Ammon's horn (tissue), 1 donor: Measurements from ENCODE around the gene TLE3.

Source experiments
- DNase-seq: peaks from one replicate; pipeline ENCODE4 v3.0.0-alpha.2; 2016; ENCODE audit warnings: low spot score

TLE3 gene

DNA sequence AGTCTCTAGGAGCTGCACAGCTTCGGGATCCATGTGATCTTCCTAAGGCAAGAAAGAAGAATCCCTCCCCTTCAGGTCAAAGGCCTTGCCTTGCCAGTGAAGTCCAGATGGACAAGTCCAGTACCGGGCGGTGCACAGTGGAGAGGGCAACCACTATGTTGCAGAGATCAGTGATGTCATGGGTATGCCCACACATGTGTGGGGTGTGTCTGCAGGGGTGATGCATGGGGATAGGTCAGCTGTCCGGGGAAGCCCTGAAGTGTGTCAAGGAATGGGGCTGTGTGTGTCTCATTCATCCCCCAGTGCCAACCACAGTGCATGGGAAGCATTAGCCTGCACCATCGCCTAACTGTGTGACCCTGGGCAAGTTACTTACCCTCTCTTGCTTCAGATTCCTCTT is 66.5 kb downstream of the TLE3 start:
- DNase-seq, result no peak

DNA sequence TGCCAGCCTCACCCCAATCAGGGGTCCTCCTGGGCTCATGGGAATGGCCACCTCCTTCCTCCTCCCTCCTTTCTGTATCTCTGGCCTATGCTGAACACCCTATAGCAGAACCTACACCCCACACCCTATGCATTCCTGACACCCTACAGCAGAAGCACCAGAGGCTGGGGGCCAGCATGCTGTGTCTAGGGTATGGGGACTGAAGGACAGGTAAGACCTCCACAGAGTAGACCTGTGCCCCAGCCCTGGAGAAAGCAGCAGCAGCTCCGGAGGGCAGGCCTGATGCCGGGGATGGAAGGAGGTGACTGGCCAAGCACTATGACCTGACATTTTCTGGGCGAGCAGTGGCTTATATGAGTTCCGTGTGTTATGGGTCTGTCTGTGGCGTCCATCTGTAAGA is 66.9 kb downstream of the TLE3 start:
- DNase-seq, result no peak

DNA sequence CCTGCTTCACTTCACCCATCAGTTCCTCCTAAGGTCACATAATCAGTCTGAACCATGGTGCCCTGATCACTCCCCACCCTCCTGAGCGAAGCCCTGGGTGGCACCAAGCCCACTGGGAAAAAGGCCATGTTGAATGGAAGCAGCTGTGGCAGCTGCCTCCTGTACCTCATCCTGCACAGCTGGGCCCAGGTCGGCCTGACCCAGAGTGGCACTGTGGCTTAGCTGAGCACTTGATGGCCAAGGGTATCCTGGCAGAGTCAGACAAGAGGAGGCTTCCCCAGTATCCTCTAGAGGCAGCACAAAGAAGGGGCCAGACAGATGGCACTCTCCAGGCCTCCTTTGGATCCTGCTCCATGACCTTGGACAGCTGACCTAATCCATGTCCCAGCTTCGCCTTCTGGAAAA is 68.4 kb downstream of the TLE3 start:
- no peak for DNase-seq

DNA sequence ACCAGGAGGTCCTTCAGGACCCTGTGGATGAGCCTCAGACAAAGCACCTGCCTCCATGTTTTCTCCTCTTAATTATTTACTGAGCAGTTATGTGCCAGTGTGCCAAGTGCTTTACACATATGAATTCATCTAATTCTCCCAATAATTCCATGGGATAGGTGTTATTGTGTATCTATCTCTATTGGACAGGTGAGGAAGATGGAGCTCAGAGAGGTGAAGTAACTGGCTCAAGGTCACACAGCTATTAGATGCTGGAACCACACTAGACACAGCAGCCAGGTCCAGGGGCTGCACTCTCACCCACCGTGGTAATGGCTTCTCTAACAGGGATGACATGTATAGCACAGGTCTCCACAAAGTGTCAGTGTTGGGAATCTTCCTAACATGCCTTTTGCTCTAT is 70.2 kb downstream of the TLE3 start:
- no peak for DNase-seq

DNA sequence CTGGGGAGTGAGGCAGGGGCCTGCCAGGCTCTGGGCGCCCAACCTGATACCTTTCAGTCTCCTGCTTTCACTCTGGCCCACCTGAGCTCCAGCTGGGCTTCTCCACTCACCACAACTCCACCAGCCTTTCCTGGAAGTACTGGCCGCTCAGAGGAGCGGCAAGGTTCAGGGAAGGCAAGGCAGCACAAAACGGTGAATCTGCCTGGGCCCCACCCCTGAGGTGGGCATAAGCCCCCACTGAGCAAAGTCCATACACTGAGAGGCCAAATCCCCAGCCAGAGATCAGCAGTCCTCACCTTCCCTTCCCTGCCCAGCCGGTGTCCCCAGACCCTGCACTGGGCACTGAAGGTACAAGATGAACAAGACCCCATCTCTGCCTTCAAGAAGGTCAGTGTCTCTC is 70.7 kb downstream of the TLE3 start:
- no peak for DNase-seq

DNA sequence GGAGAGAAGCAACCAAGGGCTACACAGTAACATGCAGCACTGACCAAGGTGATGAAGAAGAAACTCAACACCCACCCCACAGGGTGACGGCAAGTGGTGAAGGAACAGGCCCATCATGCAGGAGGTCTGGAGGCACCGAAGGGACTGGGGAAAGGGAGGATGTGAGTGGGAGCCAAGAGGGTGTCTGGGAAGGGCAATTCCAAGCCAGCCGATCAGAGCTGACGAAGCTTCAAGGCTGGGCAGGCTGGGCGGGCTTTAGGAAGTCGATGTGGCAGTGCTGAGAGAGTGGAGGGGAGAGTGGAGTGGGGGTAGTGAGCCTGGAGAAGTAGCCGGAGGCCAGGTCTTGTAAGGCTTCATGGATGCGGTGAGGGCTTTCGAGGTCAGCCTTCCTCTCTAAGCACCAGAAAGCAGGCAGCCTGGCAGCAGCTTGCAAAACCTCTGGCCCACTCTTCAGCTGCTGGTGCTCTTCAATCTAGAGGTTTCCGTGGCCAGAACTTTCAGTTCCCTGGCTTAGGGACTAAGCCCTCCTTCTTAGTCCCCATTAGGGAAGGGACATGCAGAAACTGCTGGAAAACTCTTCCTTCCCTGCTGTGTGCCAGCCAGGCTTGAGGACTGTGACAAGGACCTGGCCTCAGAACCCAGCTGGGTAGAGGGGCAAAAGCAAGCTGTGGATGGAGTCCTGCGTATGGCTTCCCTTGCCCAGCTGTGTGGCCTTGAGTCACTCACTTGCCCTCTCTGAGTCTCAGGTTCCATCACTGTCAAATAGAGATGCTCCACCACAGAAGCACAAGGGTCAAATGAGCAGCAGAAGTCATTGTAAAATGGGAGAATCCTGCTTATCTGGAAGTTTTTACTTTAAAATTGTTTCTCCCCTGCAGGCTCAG is 72.1 kb downstream of the TLE3 start:
- peak; percentile 25 for DNase-seq

DNA sequence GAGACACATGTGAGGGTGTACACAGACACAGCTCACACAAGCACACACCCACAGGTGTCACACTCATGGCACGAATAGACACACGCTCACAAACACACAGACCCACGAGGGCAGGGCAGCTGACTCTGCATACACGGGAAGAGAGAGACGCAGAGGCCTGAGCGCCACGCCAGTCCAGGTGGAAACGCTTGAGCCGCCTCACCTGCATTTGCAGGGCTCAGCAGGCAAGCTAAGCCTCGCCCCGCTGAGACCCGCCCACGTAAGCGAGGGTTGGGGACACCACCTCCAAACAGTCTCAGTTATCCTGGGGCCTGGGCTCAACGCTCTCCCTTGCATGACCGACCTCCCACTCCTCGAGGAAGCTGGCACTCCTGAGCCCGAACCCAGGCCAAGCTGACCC is 73.2 kb downstream of the TLE3 start:
- no peak for DNase-seq

DNA sequence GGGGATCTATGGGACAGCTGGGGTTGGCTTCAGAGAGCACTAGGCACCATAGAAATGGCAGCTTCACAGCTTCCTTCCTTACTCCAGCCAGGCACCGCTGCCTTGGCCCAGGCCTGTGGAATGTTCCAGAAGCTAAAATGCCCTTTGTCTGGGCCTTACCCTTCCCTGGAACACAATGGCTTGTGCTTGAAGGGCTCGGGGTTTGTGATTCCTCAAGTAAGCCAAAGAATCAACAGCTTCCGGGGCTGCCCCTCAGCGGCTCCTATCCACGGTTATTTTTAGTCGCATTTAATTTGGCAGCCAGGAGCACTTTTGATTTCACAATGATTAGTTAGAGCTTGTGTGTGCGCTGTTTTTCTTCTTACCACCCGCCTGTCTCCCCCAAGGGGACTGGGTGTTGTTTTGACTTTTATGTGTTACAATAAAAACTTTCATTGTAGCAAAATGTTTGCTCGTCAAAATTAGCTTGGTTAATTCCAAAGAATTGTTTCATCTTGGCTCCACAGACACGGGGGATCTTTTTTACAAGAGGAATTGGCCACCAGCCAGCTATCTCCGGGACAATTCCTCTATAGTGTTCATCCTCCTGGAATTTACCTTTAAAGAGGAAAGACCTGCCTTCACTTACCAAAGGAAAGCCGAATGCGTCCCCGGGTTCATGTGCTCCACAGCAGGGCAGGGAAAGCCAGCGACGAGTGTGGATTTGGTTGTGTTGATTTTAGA is 73.8 kb downstream of the TLE3 start:
- peak; percentile 51 for DNase-seq

DNA sequence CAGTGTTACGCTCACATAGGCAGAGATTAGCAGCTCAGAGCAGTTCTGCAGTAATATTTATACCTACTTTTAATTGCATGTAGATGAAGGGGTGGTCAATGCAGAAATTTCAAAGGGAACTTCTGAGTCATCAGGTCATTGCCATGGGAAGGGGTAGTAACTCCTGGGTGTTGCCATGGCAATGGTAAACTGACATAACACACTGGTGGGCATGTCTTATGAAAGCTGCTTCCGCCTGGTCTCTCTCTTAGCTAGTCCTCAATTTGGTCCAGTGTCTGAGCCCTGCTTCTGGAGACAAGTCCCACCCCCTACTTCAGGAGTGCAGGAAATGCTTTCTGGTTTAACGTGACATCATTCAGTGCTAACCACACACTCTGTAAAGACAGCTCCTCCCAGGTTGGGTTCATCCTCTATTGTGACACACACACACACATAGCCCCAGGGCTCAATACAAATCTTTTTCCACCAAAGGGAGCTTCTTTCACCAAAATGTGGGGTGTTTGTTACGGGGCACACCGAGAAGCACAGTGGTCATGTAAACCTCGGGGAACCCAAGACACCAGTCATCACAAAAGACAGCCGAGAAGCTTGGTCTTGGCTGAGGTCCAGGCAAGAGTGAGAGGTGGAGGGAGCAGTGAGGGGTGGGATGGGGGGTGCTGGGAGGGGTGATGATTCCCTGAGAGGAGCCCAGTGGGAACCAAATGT is 74.5 kb downstream of the TLE3 start:
- no peak for DNase-seq

DNA sequence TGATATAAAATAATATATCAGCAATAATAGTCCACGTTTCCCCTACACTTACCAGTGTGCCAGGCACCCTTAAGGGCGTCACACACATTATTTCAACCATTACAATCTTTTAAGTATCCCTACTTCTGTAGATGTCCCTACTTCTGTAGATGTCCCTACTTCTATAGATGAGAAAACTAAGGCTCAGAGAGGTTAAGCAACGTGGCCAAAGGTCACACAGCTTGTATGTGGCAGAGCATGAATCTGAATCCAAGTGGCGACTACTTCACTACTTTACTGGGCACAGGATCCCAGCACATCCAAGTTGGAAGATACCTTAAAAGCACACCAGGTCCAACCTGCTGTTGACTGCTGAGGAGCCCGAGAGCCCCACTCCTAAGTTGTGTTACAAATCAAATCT is 77.5 kb downstream of the TLE3 start:
- no peak for DNase-seq

DNA sequence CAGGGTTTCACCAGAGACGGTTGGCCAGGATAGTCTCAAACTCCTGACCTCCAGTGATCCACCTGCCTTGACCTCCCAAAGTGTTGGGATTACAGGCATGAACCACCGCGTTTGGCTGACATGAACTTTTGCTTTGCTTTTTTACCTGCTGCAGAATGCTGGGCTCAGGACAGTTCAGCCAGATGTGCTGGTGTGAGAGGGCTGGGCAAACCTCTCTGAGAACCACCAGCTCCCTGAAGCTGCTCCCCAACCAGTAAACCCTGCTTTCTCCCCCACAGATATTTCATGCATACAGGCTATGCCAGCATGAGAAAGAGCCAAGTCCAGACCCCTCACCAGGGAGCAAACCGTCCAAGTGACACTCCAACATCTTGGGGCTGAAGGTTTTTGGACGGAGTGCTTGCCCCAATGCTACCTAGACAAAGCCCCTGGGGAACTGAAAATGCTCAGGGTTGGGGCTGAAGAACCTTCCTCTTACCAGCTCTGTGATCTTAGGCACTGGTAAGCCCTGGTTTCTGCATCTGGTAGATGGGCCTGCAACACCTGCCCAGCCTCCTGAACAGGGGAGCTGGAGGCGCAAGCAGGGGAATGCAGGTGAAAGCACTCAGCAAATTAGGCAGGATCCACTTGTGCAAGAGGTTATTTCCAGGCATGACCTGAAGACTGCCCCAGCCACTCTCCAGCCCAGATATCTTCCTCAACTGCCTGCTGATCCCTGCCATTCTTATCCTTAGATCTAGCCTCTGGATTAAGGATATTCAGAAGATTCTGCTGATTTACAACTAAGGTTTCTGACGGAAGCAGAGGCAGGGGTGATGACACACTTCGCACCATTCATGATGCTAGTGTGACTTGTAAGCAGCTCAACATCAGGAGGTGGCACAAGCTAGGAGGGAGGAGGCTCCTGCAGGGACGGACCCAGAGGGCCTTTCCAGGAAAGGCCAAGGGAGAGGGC is 78.8 kb downstream of the TLE3 start:
- no peak for DNase-seq

DNA sequence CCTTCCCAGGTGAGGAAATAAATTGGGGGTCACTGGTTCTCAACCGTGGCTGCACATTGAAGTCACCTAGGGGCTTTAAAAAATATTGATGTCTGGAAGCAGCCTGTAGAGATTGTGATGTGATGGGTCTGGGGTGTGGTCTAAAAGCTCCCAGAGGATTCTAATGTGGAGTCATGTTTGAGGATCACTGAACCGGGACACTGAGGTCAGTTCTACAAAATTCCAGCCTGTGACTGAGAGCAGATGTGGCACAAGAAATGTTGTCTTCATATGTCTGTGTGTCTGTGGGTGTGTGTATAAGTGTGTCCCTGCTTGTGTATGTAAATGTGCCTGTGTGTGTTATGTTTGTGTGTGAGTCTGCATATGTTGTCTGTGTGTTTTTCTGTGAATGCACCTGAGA is 79.9 kb downstream of the TLE3 start:
- no peak for DNase-seq

DNA sequence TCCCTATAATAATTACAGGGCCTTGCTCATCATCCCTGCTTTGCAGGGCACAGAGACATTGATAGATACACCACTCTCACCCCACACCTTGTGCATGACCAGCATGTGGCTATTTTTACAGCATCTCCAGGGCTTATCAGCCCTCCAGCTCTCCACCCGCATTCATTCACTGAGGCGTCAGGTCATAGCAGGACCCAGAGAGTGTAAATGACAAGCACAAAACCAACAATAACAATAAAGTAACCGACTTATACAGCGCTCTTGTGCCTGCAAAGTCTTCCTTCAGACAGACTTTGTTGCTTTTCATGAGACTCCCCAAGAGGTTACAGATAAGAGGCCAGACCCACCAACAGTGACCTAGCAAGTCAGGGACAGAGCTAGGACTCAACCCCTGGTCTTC is 80.7 kb downstream of the TLE3 start:
- DNase-seq, result no peak

DNA sequence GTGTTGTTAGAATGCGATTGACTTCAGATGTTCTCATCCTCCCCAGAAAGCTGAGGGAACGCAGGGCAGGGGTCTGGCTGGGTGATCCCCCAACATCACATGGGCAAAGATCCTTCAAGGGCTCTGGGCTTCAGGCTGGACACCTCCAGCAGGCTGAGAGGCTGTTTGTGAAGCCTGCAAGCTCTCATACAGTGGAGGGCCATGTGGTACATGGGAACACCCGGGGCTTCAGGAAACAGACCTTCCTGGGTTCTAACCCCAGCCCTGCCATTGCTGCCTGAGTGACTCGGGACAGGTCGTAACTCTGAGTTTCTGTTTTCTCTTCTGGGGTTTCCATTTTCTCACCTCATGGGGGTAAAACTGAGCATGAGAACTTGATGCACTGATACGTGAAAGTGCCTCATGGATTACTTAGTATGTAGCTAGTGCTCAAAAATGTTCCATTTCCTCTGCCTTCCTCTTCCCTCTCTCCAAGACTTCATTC is 81.2 kb downstream of the TLE3 start:
- no peak for DNase-seq

DNA sequence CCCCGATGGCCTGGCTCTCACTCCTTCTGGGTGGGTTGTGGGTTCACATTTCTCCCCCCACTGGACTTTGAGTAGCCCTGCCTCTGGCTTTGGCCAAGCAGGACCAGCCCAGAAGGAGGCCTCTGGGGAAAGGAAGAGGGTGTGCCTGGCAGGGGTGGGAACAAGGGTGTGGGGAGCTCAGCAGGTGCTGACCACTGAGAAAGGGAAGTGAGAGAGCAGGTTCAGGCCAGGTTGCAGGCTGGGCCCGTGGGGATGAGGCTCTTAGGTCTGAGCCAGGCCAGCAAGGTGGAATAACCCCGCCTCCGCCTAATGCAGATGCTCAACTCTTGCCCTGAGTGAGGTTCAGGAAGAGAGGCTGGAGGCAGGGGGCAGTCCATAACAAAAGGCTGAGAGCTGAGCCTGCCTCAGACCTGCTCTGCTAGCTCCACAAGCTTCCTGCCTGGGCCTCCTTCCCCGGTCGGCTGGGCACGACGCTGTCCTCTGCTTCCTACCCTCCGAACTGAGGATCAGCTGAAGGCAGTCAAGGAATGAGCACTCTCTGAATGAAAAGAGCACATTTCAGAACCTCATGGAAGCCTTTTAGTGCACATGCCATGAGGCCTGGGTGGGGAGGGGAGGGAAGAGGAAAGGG is 82.7 kb downstream of the TLE3 start:
- DNase-seq, result no peak

DNA sequence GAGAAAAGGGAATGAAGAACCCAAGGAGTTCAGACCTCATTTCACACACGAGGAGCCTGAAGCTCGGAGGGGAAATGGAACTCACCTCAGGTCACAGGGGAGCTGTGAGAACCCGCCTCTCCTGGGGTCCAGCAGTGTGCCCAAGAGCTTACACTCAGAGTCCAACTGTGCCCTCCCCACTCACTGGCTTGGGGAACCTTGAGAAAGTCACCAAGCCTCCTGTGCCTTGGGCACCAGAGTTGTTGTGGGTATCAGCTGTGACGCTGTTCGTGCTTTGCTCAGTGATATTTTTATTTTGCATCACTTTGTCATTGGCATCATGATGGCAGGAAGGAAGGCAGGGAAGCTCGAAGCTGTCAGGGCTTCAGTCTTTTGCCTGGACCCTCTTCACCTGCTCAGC is 83.4 kb downstream of the TLE3 start:
- no peak for DNase-seq

DNA sequence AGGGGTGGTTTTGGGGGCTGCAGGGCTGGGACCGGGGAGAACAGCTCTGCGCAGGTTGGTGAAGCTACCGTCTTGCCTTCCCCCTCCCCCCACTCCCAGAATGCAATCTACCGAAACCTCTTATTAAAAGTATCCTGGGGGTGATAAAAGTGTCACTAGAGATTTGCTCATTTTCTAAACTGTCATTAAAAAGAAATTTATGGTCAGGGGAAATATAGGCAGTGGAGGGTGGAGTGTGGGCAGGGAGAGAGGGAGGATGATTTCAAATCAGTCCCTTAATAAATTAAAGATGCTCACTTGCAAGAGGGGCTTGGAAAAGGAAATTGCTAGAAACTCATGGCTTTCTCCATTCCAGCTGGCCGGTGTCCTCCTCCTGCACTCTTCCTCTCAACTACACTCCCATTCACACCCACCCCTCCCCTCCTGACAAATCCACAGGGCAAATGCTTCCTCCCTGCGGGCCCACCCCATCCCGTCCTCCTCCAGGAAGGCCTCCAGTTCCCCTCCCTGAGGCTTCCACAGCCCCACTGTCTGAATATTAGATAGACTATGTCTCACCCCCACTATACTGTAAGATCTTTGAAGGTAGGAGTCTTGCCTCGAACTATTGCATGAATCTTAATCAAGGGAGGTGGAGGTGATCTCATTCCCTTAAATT is 83.9 kb downstream of the TLE3 start:
- no peak for DNase-seq

DNA sequence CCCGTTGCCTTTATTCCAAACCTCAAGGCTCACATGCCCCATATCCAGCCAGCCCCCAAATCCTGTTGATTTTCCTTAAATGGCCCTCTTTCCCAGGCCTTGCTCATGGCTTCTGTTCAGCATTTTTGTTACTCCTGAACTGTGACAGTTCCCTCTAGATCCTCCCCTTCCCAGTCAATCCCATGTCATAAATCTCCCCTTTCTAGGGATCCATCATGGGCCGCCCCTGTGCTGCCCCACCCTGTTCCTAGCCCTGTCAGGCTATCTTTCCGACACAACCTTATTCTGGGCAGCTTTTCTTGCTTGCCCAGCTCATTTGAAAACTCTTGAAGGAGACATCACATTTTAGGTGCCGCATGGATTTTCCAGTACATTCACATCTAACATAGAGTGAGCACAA is 84.8 kb downstream of the TLE3 start:
- DNase-seq, result no peak

DNA sequence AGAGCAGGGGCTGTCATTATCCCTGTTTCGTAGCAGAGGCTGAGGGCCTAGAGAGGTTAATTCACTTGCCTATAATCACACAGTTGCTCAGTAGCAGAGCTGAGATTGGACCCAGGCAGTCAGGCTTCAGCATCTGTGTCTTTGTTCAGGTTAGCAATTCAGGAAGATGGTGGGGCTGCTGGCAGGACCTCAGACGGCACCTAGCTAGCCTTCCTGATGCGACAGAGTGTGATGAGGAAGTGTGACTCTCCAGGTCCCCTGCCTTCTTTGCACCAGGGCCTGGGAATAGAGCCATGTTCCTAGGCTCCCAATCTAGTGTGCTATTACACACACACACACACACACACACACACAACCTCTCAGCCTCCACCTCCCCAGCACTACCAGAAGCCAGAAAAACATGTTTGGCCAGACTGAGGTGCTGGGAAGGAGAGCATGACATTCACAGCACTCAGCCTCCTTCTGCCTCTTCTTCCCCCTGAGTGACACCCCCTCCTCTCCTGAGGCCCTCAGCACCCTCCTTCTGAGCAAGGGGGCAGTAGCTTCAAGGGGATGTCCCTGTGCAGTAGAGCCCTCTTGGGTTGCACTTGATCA is 88.9 kb downstream of the TLE3 start:
- no peak for DNase-seq
